Bronchial epithelial cell (primary cell): ENCODE measurements around the gene TP53RK. TPM values are rescaled to one million over a fixed set of nuclear protein-coding genes. Genes with fewer than 3 reads are reported as not detected.

ENCODE experiments used
- DNase-seq: peaks from one replicate; pipeline ENCODE4 v3.0.0-alpha.2; 2010; ENCODE audit warnings: low read depth
- FAIRE-seq: peaks from 2 replicates; lab custom pipeline; 2011; peaks lifted over from hg19 to GRCh38; lab: Jason Lieb, UNC
- H3K27me3 ChIP-seq: 2 replicates; pipeline ENCODE4 v1.5.1; 2011; ENCODE audit warnings: low read length; ENCODE audit not compliant: control insufficient read depth, insufficient read depth
- H3K36me3 ChIP-seq: 2 replicates; pipeline ENCODE4 v1.5.1; 2011; ENCODE audit warnings: low read length; ENCODE audit not compliant: control insufficient read depth, insufficient read depth
- H3K4me3 ChIP-seq: 2 replicates; pipeline ENCODE4 v1.5.1; 2011; ENCODE audit warnings: mild to moderate bottlenecking, low read depth, low read length, control low read depth
- CTCF ChIP-seq: IDR thresholded peaks from 2 replicates; pipeline ENCODE4 v1.5.1; 2011; ENCODE audit warnings: mild to moderate bottlenecking, moderate library complexity, low read length, control low read depth, inconsistent platforms; ENCODE audit not compliant: insufficient read depth, severe bottlenecking
- total RNA-seq: library from RNA; depleted of rRNA; stranded (reverse); fragments of >200 nt; gene quantifications from 2 replicates; pipeline ENCODE4 v1.2.1, GENCODE V29; 2014

TP53RK gene
- total RNA-seq, 1 donor from 2014 or later = 19.0 TPM

GRCh38 chr20:46709055-46709458 is 19.8 kb upstream of the TP53RK start:
- Histone ChIP-seq H3K27me3 (no peaks in the 10 kb centered on the region), H3K36me3 (no peaks in the 10 kb centered on the region), H3K4me3 (peak overlapping the region; percentile 67)
- DNase-seq = peak; percentile 62
- FAIRE-seq = peak; percentile 66
- TF ChIP-seq CTCF = no peak

- FAIRE-seq = no peak
- no peaks in the 10 kb centered on the region for H3K36me3 ChIP-seq
- peak; percentile 58 for DNase-seq
- no peaks in the 10 kb centered on the region for H3K27me3 ChIP-seq
- peak overlapping the region; percentile 2 for H3K4me3 ChIP-seq
- peak; percentile 77 for TF ChIP-seq CTCF
These were observed 19.1 kb upstream of the TP53RK start for GRCh38 chr20:46708172-46708860.

GRCh38 chr20:46706242-46706641 is 17.0 kb upstream of the TP53RK start:
- no peaks in the 10 kb centered on the region for H3K27me3 ChIP-seq
- no peak for FAIRE-seq
- TF ChIP-seq CTCF = no peak
- no peaks in the 10 kb centered on the region for H3K36me3 ChIP-seq
- DNase-seq = no peak
- no peak overlapping the region for H3K4me3 ChIP-seq

- TF ChIP-seq CTCF = no peak
- no peak for DNase-seq
These were observed 16.1 kb upstream of the TP53RK start for GRCh38 chr20:46705378-46705729.

GRCh38 chr20:46704714-46705377 is 15.6 kb upstream of the TP53RK start:
- TF ChIP-seq CTCF = no peak
- Histone ChIP-seq H3K27me3 (no peaks in the 10 kb centered on the region), H3K4me3 (no peak overlapping the region), H3K36me3 (no peaks in the 10 kb centered on the region)
- no peak for DNase-seq
- no peak for FAIRE-seq

More at GRCh38 chr20:46705378-46705729, 16.1 kb upstream of the TP53RK start:
- FAIRE-seq = no peak
- Histone ChIP-seq H3K4me3 (no peak overlapping the region), H3K36me3 (no peaks in the 10 kb centered on the region), H3K27me3 (no peaks in the 10 kb centered on the region)

- FAIRE-seq (no peak), DNase-seq (no peak)
- H3K4me3 ChIP-seq = no peak overlapping the region
- no peaks in the 10 kb centered on the region for H3K36me3 ChIP-seq
- H3K27me3 ChIP-seq = no peaks in the 10 kb centered on the region
- no peak for TF ChIP-seq CTCF
These were observed 14.2 kb upstream of the TP53RK start for GRCh38 chr20:46703435-46703834.
